ENCODE measurements around the gene VSX2. TPM values are rescaled to one million over a fixed set of nuclear protein-coding genes. Genes with fewer than 3 reads are reported as not detected.

Gene VSX2
- polyA plus RNA-seq, 4 donors, result not detected

DNA sequence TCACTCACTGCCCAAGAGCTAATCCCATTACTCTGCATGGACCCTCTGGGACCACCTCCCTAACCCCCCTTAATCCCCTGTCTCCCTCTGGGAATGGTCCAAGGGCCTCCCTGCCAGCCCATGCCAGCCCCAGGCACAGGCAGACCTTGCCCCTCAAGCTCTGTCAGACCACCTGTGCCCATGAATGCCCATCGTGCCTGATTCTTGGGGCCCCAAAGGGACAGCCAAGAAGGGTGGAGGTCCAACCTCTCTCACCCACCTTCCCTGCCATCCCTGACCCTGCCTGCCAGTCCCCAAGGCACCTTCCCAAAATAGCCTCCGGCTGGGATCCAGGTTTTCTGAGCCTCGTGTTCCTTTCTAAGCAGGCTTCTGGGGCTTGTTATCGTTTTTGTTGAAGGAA, 20.8 kb upstream of the VSX2 start:
- no peak for FAIRE-seq
- H3K9me3 ChIP-seq (ENCODE audit: control insufficient read depth in 2 of 2, insufficient read depth in 1 of 2, low read depth in 1 of 2, low read length in 1 of 2), result no peaks in the 10 kb centered on the region
- DNase-seq, result no peak
- H3K27ac ChIP-seq (ENCODE audit: low read depth in 1 of 3, low read length in 2 of 3), result no peak overlapping the region
- no peak overlapping the region for H3K4me3 ChIP-seq (ENCODE audit: low read depth in 1 of 3, low read length in 3 of 3)
- WGBS, 3 donors, result 51 to 70% (median 58%) methylated on average over 4 of the region's 4 CpGs
- H3K27me3 ChIP-seq (ENCODE audit: control insufficient read depth in 3 of 3, insufficient read depth in 3 of 3, low read length in 3 of 3), result peaks cover 0 to 47% (median 4%) of the 10 kb centered on the region in 3 donors
- no peaks in the 10 kb centered on the region for H3K36me3 ChIP-seq (ENCODE audit: control insufficient read depth in 3 of 3, insufficient read depth in 2 of 3, low read depth in 1 of 3, low read length in 3 of 3)
- no peaks in the 10 kb centered on the region for H3K4me1 ChIP-seq (ENCODE audit: control insufficient read depth in 3 of 3, insufficient read depth in 2 of 3, low read depth in 1 of 3, low read length in 2 of 3)

DNA sequence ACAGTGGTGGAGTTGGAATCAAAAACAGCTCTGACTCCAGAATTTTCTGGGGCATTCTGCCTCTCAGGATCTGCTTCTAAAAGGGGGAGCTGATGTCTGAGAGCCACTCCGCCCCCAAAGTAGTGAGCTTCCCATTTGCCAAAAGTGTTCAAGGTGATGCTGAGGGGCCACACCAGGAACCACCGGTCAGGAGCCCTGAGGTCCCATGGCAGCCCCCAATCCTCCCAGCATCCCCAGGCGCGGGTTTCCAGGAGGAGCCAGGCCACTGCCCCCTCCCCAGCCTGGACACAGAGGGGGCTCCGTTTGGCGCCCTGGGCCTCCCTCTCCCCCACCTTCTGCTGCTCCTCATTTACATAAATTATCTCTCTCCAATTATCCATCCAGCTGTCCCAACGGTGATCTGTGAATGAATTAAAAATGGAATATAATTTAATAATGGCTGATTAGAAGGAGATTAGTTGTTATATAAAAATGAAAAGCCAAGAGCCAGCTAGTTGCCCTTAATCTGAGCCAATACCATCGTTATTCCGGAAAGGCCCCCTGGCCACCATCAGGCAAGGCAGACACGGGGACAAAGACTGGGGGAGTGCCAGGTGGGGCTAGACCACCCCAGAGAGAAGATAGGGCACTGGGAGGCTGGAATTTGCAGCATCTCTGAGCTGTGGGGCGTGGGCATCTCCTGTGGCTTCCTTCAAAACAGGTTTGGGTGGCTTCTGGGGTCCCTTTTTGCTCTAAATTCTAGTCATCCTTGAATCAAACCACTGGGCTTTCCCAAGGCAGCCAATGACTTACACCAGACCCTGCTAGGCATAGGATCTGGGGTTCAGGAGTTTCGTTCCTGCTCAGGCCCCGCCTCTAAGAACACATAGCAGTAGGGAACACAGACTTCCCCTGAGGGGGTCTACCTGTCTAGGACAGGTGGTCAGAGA, 19.7 kb upstream of the VSX2 start:
- Histone ChIP-seq H3K27me3 (ENCODE audit: control insufficient read depth in 3 of 3, insufficient read depth in 3 of 3, low read length in 3 of 3) (peaks cover 0 to 47% (median 4%) of the 10 kb centered on the region in 3 donors), H3K4me1 (ENCODE audit: control insufficient read depth in 3 of 3, insufficient read depth in 2 of 3, low read depth in 1 of 3, low read length in 2 of 3) (no peaks in the 10 kb centered on the region), H3K9me3 (ENCODE audit: control insufficient read depth in 2 of 2, insufficient read depth in 1 of 2, low read depth in 1 of 2, low read length in 1 of 2) (no peaks in the 10 kb centered on the region), H3K27ac (ENCODE audit: low read depth in 1 of 3, low read length in 2 of 3) (no peak overlapping the region), H3K4me3 (ENCODE audit: low read depth in 1 of 3, low read length in 3 of 3) (no peak overlapping the region), H3K36me3 (ENCODE audit: control insufficient read depth in 3 of 3, insufficient read depth in 2 of 3, low read depth in 1 of 3, low read length in 3 of 3) (no peaks in the 10 kb centered on the region)
- FAIRE-seq (no peak), DNase-seq (no peak)
- 64 to 69% (median 66%) methylated on average over 11 to 13 of the region's 13 CpGs for WGBS, 3 donors

DNA sequence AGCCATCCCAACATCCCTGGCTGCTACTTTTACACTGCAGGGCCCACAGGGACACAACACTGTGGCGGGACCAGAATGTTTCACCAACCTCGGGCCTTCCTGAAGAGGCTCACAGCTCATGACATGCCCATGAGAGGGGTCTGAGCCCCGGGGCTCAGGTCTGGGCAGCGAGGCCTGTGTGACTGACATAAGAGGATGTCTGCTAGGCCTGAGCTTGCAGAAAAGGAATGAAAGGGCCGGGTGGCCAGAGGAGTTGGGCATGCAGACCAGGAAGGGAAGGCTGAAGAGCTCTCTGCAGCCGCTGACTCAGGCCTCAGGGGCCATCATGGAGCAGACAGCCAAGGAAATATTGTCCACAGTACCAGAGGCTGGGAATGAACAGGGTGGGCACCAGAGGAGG, 18.3 kb upstream of the VSX2 start:
- 81 to 85% (median 85%) methylated on average over 6 of the region's 6 CpGs for WGBS, 3 donors
- Histone ChIP-seq H3K4me3 (ENCODE audit: low read depth in 1 of 3, low read length in 3 of 3) (no peak overlapping the region), H3K27ac (ENCODE audit: low read depth in 1 of 3, low read length in 2 of 3) (no peak overlapping the region), H3K36me3 (ENCODE audit: control insufficient read depth in 3 of 3, insufficient read depth in 2 of 3, low read depth in 1 of 3, low read length in 3 of 3) (no peaks in the 10 kb centered on the region), H3K4me1 (ENCODE audit: control insufficient read depth in 3 of 3, insufficient read depth in 2 of 3, low read depth in 1 of 3, low read length in 2 of 3) (no peaks in the 10 kb centered on the region), H3K27me3 (ENCODE audit: control insufficient read depth in 3 of 3, insufficient read depth in 3 of 3, low read length in 3 of 3) (peaks cover 0 to 47% (median 2%) of the 10 kb centered on the region in 3 donors), H3K9me3 (ENCODE audit: control insufficient read depth in 2 of 2, insufficient read depth in 1 of 2, low read depth in 1 of 2, low read length in 1 of 2) (no peaks in the 10 kb centered on the region)
- no peak for FAIRE-seq
- no peak for DNase-seq

- DNase-seq, result no peak
- Histone ChIP-seq H3K4me3 (ENCODE audit: low read depth in 1 of 3, low read length in 3 of 3) (no peak overlapping the region), H3K4me1 (ENCODE audit: control insufficient read depth in 3 of 3, insufficient read depth in 2 of 3, low read depth in 1 of 3, low read length in 2 of 3) (no peaks in the 10 kb centered on the region), H3K27me3 (ENCODE audit: control insufficient read depth in 3 of 3, insufficient read depth in 3 of 3, low read length in 3 of 3) (peaks cover 0 to 46% (median 2%) of the 10 kb centered on the region in 3 donors), H3K9me3 (ENCODE audit: control insufficient read depth in 2 of 2, insufficient read depth in 1 of 2, low read depth in 1 of 2, low read length in 1 of 2) (no peaks in the 10 kb centered on the region), H3K27ac (ENCODE audit: low read depth in 1 of 3, low read length in 2 of 3) (no peak overlapping the region), H3K36me3 (ENCODE audit: control insufficient read depth in 3 of 3, insufficient read depth in 2 of 3, low read depth in 1 of 3, low read length in 3 of 3) (no peaks in the 10 kb centered on the region)
- no peak for FAIRE-seq
- 89 to 93% (median 89%) methylated on average over 7 of the region's 7 CpGs for WGBS, 3 donors
Observed at GRCh38 chr14:74221741-74222140, 17.5 kb upstream of the VSX2 start.

- WGBS, 3 donors, result 74 to 80% (median 76%) methylated on average over 6 of the region's 6 CpGs
- H3K4me3 ChIP-seq (ENCODE audit: low read depth in 1 of 3, low read length in 3 of 3), result no peak overlapping the region
- peaks cover 0 to 40% (median 2%) of the 10 kb centered on the region in 3 donors for H3K27me3 ChIP-seq (ENCODE audit: control insufficient read depth in 3 of 3, insufficient read depth in 3 of 3, low read length in 3 of 3)
- no peaks in the 10 kb centered on the region for H3K9me3 ChIP-seq (ENCODE audit: control insufficient read depth in 2 of 2, insufficient read depth in 1 of 2, low read depth in 1 of 2, low read length in 1 of 2)
- FAIRE-seq, result no peak
- no peak for DNase-seq
- no peaks in the 10 kb centered on the region for H3K4me1 ChIP-seq (ENCODE audit: control insufficient read depth in 3 of 3, insufficient read depth in 2 of 3, low read depth in 1 of 3, low read length in 2 of 3)
- no peaks in the 10 kb centered on the region for H3K36me3 ChIP-seq (ENCODE audit: control insufficient read depth in 3 of 3, insufficient read depth in 2 of 3, low read depth in 1 of 3, low read length in 3 of 3)
- H3K27ac ChIP-seq (ENCODE audit: low read depth in 1 of 3, low read length in 2 of 3), result no peak overlapping the region
Observed at GRCh38 chr14:74223016-74223415, 16.2 kb upstream of the VSX2 start.

GRCh38 chr14:74231784-74232183, 7.5 kb upstream of the VSX2 start:
- Histone ChIP-seq H3K4me3 (ENCODE audit: low read depth in 1 of 3, low read length in 3 of 3) (no peak overlapping the region), H3K4me1 (ENCODE audit: control insufficient read depth in 3 of 3, insufficient read depth in 2 of 3, low read depth in 1 of 3, low read length in 2 of 3) (no peaks in the 10 kb centered on the region), H3K27me3 (ENCODE audit: control insufficient read depth in 3 of 3, insufficient read depth in 3 of 3, low read length in 3 of 3) (peaks cover 0 to 46% (median 3%) of the 10 kb centered on the region in 3 donors), H3K36me3 (ENCODE audit: control insufficient read depth in 3 of 3, insufficient read depth in 2 of 3, low read depth in 1 of 3, low read length in 3 of 3) (no peaks in the 10 kb centered on the region), H3K9me3 (ENCODE audit: control insufficient read depth in 2 of 2, insufficient read depth in 1 of 2, low read depth in 1 of 2, low read length in 1 of 2) (peaks cover 0 to 6% of the 10 kb centered on the region in 2 donors), H3K27ac (ENCODE audit: low read depth in 1 of 3, low read length in 2 of 3) (no peak overlapping the region)
- no peak for DNase-seq
- WGBS, 3 donors, result 81 to 88% (median 82%) methylated on average over 8 of the region's 8 CpGs
- no peak for FAIRE-seq

GRCh38 chr14:74235017-74235416, 4.2 kb upstream of the VSX2 start:
- 63 to 75% (median 68%) methylated on average over 4 of the region's 4 CpGs for WGBS, 3 donors
- Histone ChIP-seq H3K36me3 (ENCODE audit: control insufficient read depth in 3 of 3, insufficient read depth in 2 of 3, low read depth in 1 of 3, low read length in 3 of 3) (no peaks in the 10 kb centered on the region), H3K4me1 (ENCODE audit: control insufficient read depth in 3 of 3, insufficient read depth in 2 of 3, low read depth in 1 of 3, low read length in 2 of 3) (no peaks in the 10 kb centered on the region), H3K9me3 (ENCODE audit: control insufficient read depth in 2 of 2, insufficient read depth in 1 of 2, low read depth in 1 of 2, low read length in 1 of 2) (peaks cover 0 to 6% of the 10 kb centered on the region in 2 donors), H3K27ac (ENCODE audit: low read depth in 1 of 3, low read length in 2 of 3) (no peak overlapping the region), H3K4me3 (ENCODE audit: low read depth in 1 of 3, low read length in 3 of 3) (no peak overlapping the region), H3K27me3 (ENCODE audit: control insufficient read depth in 3 of 3, insufficient read depth in 3 of 3, low read length in 3 of 3) (peaks cover 0 to 64% (median 23%) of the 10 kb centered on the region in 3 donors)
- no peak for FAIRE-seq
- DNase-seq, result no peak

GRCh38 chr14:74237441-74237840, 1.8 kb upstream of the VSX2 start:
- WGBS, 3 donors, result 69 to 83% (median 74%) methylated on average over 4 of the region's 4 CpGs
- H3K36me3 ChIP-seq (ENCODE audit: control insufficient read depth in 3 of 3, insufficient read depth in 2 of 3, low read depth in 1 of 3, low read length in 3 of 3), result no peaks in the 10 kb centered on the region
- FAIRE-seq, result no peak
- no peak overlapping the region for H3K4me3 ChIP-seq (ENCODE audit: low read depth in 1 of 3, low read length in 3 of 3)
- DNase-seq, result no peak
- peaks cover 0 to 2% of the 10 kb centered on the region in 2 donors for H3K9me3 ChIP-seq (ENCODE audit: control insufficient read depth in 2 of 2, insufficient read depth in 1 of 2, low read depth in 1 of 2, low read length in 1 of 2)
- peaks cover 5 to 77% (median 37%) of the 10 kb centered on the region in 3 donors for H3K27me3 ChIP-seq (ENCODE audit: control insufficient read depth in 3 of 3, insufficient read depth in 3 of 3, low read length in 3 of 3)
- no peak overlapping the region for H3K27ac ChIP-seq (ENCODE audit: low read depth in 1 of 3, low read length in 2 of 3)
- H3K4me1 ChIP-seq (ENCODE audit: control insufficient read depth in 3 of 3, insufficient read depth in 2 of 3, low read depth in 1 of 3, low read length in 2 of 3), result peaks cover 0 to 12% (median 2%) of the 10 kb centered on the region in 3 donors
